ENCODE results near the gene NLGN2. TPM values are rescaled to one million over a fixed set of nuclear protein-coding genes. Genes with fewer than 3 reads are reported as not detected.
A peak's percentile ranks its signal among the peaks of the same experiment; 100 is the strongest.

The NLGN2 gene
- total RNA-seq, 6 experiments from 2014 or later = 1.3 to 5.3 (median 3.0) TPM

DNA sequence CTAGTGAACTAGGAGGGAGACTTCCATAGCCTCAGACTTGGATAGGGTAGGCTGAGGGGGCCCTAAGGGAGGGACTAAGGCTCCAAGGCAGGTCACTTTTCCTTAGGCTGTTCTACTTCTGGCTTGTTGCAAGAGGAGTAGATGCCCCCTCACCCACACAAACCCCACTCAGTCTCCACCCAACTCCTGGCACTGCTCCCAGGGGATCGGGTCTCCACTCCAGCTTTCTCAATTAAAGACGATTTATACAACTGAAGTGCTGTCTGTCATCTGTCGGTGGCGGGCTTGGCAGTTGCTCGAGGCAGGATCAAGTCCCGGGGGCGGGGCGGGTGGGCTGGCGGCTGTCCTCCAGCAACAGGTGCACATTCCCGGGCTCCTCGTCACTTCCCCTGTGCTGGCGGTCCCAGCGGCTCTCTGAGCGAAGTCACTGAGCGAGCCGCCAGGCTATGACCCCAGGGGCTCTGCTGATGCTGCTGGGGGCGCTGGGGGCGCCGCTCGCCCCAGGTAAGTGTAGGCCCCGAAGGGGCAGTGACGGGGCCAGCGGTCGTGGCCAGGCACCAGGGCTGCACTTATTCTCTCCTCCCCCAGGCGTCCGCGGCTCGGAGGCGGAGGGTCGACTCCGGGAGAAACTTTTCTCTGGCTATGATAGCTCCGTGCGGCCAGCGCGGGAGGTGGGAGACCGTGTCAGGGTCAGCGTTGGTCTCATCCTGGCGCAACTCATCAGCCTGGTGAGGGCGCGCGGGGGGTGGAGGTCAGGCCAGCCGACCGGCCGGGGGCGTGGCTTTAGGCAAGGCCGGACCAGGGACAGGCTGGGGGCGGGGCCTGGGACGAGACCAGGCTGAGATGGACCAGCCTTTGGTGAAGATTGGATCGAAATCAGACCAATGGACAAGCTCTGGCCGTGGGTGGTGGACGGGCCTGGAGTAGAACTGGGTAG, 37.3 kb downstream of the NLGN2 start, which contains the start of gene CHRNB1:
Gene CHRNB1 (plus strand): TSS at position 380 of the 937 bp plus-strand sequence. CDS start 67 bp downstream, at position 447.
- ATAC-seq (peak; percentile 92 to 95 (median 94)), DNase-seq (peak; percentile 93 to 95 (median 95))
- H3K36me3 ChIP-seq = no peaks in the 10 kb centered on the region
- peak within 1 kb of the TSS in 2 of 3 donors; percentile 24 to 73 for H3K27ac ChIP-seq
- peaks cover 0 to 18% (median 4%) of the 10 kb centered on the region in 4 donors for H3K4me1 ChIP-seq
- intact Hi-C loops (cut with DNase I) = no loop called here
- 0% methylated on average over 9 of the region's 51 CpGs for WGBS (ENCODE audit: insufficient coverage, low coverage, low lambda C conversion rate, missing lambda C conversion rate)
- no peaks in the 10 kb centered on the region for H3K9me3 ChIP-seq
- TF ChIP-seq, protein P1, sequence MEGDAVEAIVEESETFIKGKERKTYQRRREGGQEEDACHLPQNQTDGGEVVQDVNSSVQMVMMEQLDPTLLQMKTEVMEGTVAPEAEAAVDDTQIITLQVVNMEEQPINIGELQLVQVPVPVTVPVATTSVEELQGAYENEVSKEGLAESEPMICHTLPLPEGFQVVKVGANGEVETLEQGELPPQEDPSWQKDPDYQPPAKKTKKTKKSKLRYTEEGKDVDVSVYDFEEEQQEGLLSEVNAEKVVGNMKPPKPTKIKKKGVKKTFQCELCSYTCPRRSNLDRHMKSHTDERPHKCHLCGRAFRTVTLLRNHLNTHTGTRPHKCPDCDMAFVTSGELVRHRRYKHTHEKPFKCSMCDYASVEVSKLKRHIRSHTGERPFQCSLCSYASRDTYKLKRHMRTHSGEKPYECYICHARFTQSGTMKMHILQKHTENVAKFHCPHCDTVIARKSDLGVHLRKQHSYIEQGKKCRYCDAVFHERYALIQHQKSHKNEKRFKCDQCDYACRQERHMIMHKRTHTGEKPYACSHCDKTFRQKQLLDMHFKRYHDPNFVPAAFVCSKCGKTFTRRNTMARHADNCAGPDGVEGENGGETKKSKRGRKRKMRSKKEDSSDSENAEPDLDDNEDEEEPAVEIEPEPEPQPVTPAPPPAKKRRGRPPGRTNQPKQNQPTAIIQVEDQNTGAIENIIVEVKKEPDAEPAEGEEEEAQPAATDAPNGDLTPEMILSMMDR (IDR thresholded peaks at IDR 0.05) = no peak
- peak; percentile 50 for TF ChIP-seq POLR2A (IDR thresholded peaks at IDR 0.05)
- H3K27me3 ChIP-seq = no peaks in the 10 kb centered on the region
- peak within 1 kb of the TSS; percentile 52 to 72 (median 57) for H3K4me3 ChIP-seq

DNA sequence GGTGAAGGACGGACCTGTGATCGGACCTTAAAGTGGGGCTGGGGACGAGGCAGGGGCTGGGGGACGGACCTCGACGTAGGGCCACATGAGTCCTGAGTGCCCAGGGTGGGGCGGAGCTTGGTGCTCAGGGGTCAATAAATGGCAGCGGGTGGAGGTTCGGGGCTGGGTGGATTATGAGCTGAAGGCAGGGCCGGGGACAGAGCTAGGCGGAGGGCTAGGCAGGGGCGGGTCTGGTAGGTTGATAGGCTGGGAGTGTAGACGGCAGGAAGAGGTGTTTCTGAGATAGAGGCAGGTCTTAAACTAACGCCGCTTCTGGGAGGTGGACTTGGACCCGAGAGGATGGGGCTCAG, 37.9 kb downstream of the NLGN2 start:
- intact Hi-C loops (cut with DNase I) = no loop called here
- WGBS (ENCODE audit: insufficient coverage, low coverage, low lambda C conversion rate, missing lambda C conversion rate) = 2% methylated on average over 16 of the region's 16 CpGs

DNA sequence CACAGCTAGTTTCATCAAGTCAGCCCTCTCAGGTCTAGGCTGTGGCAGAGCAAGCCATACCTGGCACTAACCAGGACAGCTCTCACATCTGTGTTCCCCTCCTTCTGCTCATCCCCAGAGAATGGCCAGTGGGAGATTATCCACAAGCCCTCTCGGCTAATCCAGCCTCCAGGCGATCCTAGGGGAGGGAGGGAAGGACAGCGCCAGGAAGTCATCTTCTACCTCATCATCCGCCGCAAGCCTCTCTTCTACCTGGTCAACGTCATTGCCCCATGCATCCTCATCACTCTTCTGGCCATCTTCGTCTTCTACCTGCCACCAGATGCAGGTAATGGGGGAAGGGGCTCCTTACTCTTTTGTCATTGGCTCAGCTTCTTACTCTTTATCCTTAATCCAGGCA, 40.8 kb downstream of the NLGN2 start:
- Histone ChIP-seq H3K9me3 (no peaks in the 10 kb centered on the region), H3K27me3 (no peaks in the 10 kb centered on the region), H3K4me1 (peaks cover 0 to 6% (median 2%) of the 10 kb centered on the region in 4 donors), H3K4me3 (no peak overlapping the region), H3K36me3 (no peaks in the 10 kb centered on the region), H3K27ac (no peak overlapping the region)
- ATAC-seq = no peak
- intact Hi-C loops (cut with DNase I) = no loop called here
- DNase-seq = no peak
- 95% methylated on average over 4 of the region's 7 CpGs for WGBS (ENCODE audit: insufficient coverage, low coverage, low lambda C conversion rate, missing lambda C conversion rate)
- TF ChIP-seq, protein P1 (IDR thresholded peaks at IDR 0.05) = no peak
- TF ChIP-seq POLR2A (IDR thresholded peaks at IDR 0.05) = no peak

More for the DNA sequence above, 37.9 kb downstream of the NLGN2 start:
- ATAC-seq (peak; percentile 82 to 93 (median 86)), DNase-seq (peak; percentile 82 to 91 (median 91))
- Histone ChIP-seq H3K27ac (peak overlapping the region in 2 of 3 donors; percentile 24 to 73), H3K4me1 (peaks cover 0 to 11% (median 2%) of the 10 kb centered on the region in 4 donors), H3K27me3 (no peaks in the 10 kb centered on the region), H3K4me3 (peak overlapping the region; percentile 52 to 72 (median 57)), H3K36me3 (no peaks in the 10 kb centered on the region), H3K9me3 (no peaks in the 10 kb centered on the region)
- TF ChIP-seq POLR2A (IDR thresholded peaks at IDR 0.05) = peak; percentile 37
- TF ChIP-seq, protein P1 (IDR thresholded peaks at IDR 0.05) = no peak

DNA sequence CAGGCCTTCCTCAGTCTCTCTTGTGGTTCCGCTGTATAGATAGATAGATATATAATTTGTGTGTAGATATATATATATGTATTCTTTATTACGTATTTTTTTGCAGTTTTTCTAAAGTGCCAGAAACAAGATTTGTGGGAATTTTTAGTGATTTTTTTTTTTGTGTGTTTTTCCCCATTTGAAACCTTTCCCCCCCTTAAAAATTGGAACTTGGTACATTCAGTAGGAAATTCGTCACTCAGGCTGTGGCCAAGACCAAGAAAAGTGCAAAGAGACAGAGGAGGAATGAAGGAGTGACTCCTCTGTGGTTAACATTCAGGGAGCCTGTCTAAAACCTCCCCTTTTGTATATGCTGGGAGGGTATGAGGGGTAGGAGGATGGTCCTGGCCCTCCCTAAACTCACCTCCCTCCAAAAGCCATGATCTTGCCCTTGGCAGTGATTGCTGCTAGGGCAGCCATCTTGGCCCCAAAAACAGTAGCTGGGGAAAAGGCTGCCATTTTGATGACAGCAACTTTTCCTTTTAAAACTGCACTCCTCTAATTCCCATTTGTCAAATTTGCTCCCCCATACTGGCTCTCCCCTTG, 52.4 kb downstream of the NLGN2 start:
- Histone ChIP-seq H3K36me3 (peaks cover 0 to 3% (median 0%) of the 10 kb centered on the region in 4 donors), H3K9me3 (no peaks in the 10 kb centered on the region)

More for the DNA sequence above, 52.4 kb downstream of the NLGN2 start:
- no peak for ATAC-seq
- no peak for TF ChIP-seq POLR2A (IDR thresholded peaks at IDR 0.05)
- TF ChIP-seq, protein P1 (IDR thresholded peaks at IDR 0.05) = no peak
- 71% methylated on average over 3 of the region's 3 CpGs for WGBS (ENCODE audit: insufficient coverage, low coverage, low lambda C conversion rate, missing lambda C conversion rate)
- Histone ChIP-seq H3K4me3 (no peak overlapping the region), H3K4me1 (no peaks in the 10 kb centered on the region), H3K27me3 (no peaks in the 10 kb centered on the region), H3K27ac (no peak overlapping the region)
- intact Hi-C loops (cut with DNase I) = no loop called here
- DNase-seq = no peak
